OCI-LY3 (cell line): ENCODE results near the gene TULP1.

Experiments used
- H2AFZ ChIP-seq: fragments of 200-600, 300-600 bp; shearing (Covaris generic); 2 replicates; pipeline ENCODE4 v1.6.0; 2014; ENCODE audit warnings: antibody characterized with exemption, low read depth, low read length
- H3K27ac ChIP-seq: fragments of 200-600, 300-600 bp; sonication (generic); 2 replicates; pipeline ENCODE4 v1.5.1; 2014; ENCODE audit warnings: mild to moderate bottlenecking, low read length, moderate library complexity, mixed read lengths
- H3K27me3 ChIP-seq: fragments of 200-600, 300-600 bp; sonication (generic); 2 replicates; pipeline ENCODE4 v1.6.1; 2014; ENCODE audit warnings: low read depth, low read length, mixed read lengths
- H3K36me3 ChIP-seq: fragments of 200-600, 300-600 bp; sonication (generic); replicated peaks from 2 replicates; pipeline ENCODE3; 2014; ENCODE audit warnings: low read depth, low read length, mixed read lengths
- H3K4me1 ChIP-seq: fragments of 300-600, 200-600 bp; sonication (generic); 2 replicates; pipeline ENCODE4 v1.6.1; 2014; ENCODE audit warnings: low read length, mixed read lengths
- H3K4me2 ChIP-seq: fragments of 200-600, 300-600 bp; sonication (generic); 2 replicates; pipeline ENCODE4 v1.6.1; 2014; ENCODE audit warnings: low read length, mixed read lengths
- H3K4me3 ChIP-seq: fragments of 300-600, 200-600 bp; sonication (generic); 2 replicates; pipeline ENCODE4 v1.5.1; 2014; ENCODE audit warnings: antibody characterized with exemption, mild to moderate bottlenecking, low read length, moderate library complexity
- H3K79me2 ChIP-seq: fragments of 300-600, 200-600 bp; shearing (Covaris generic); 2 replicates; pipeline ENCODE4 v1.6.1; 2014; ENCODE audit warnings: mild to moderate bottlenecking, low read length, mixed read lengths
- H3K9ac ChIP-seq: fragments of 300-600, 200-600 bp; shearing (Covaris generic); 2 replicates; pipeline ENCODE4 v1.6.0; 2014; ENCODE audit warnings: mild to moderate bottlenecking, low read length, moderate library complexity
- H3K9me3 ChIP-seq: fragments of 200-600, 300-600 bp; shearing (Covaris generic); 2 replicates; pipeline ENCODE4 v1.6.1; 2014; ENCODE audit warnings: low read length, mixed read lengths; ENCODE audit not compliant: insufficient read depth
- H4K20me1 ChIP-seq: fragments of 200-600, 300-600 bp; sonication (generic); 2 replicates; pipeline ENCODE4 v1.6.1; 2016; ENCODE audit warnings: low read length, mixed read lengths; ENCODE audit not compliant: insufficient read depth
- CTCF ChIP-seq: fragments of 200-600, 300-600 bp; sonication (generic); IDR thresholded peaks from 2 replicates; pipeline ENCODE4 v1.5.1; 2014; ENCODE audit warnings: antibody characterized with exemption, low read length, low read depth
- EZH2phosphoT487 ChIP-seq: fragments of 200-600 bp; shearing (Covaris generic); IDR thresholded peaks from 2 replicates; pipeline ENCODE4 v1.6.1; 2018; ENCODE audit warnings: antibody characterized with exemption, mixed run types, low read depth

Gene TULP1

GRCh38 chr6:35491558-35492257, 21.0 kb downstream of the TULP1 start:
- Histone ChIP-seq H3K4me2 (no peak overlapping the region), H4K20me1 (no peaks in the 10 kb centered on the region), H2AFZ (no peak overlapping the region), H3K4me3 (no peak overlapping the region), H3K4me1 (peaks cover 19% of the 10 kb centered on the region), H3K79me2 (no peaks in the 10 kb centered on the region), H3K9me3 (no peaks in the 10 kb centered on the region), H3K27ac (no peak overlapping the region), H3K36me3 (no peaks in the 10 kb centered on the region), H3K27me3 (peaks cover 17% of the 10 kb centered on the region; the same call in 1 of the 2 replicates), H3K9ac (no peak overlapping the region)
- no peak for TF ChIP-seq EZH2phosphoT487
- no peak for TF ChIP-seq CTCF

DNA sequence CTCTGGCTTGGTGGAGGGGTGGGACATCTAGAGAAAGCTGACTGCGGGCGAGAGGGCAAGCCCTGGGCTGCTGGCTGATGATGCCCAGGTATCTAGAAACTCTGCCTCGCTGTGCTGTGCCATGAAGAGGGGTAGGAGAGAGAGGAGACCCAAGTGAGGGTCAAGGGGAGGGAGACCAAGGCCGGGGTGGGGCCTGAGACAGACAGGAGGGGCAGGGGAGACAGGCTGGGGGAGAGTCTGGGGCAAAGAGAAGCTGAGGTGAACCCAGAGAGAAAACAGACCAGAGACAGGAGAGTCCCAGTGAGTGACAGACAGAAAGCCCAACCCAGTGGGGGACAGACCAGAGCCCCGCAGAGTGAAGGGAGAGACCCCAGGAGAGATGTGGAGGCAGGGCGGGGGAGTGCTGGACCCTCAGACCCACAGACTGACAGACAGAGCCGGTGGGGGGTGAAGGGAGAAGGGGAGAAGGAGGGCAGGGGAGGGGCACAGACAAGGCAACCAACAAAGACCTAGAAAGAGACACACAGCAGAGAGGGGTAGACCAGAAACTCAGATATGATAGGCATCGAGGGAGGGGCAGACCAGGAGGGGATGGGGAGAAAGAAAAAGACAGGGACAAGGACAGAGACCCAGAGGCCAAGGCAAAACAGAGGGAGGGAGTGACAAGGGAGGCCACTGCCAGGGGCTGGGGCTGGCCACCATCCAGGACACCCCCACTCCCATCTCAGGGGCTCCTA, 21.7 kb downstream of the TULP1 start:
- Histone ChIP-seq H4K20me1 (no peaks in the 10 kb centered on the region), H3K9me3 (no peaks in the 10 kb centered on the region), H3K36me3 (no peaks in the 10 kb centered on the region), H3K9ac (no peak overlapping the region), H3K4me3 (peak overlapping the region; percentile 61), H3K27me3 (peaks cover 17% of the 10 kb centered on the region; the same call in 1 of the 2 replicates), H2AFZ (no peak overlapping the region), H3K4me1 (peaks cover 19% of the 10 kb centered on the region), H3K79me2 (no peaks in the 10 kb centered on the region), H3K4me2 (peak overlapping the region; percentile 77), H3K27ac (no peak overlapping the region)
- TF ChIP-seq CTCF, result no peak
- TF ChIP-seq EZH2phosphoT487, result no peak

DNA sequence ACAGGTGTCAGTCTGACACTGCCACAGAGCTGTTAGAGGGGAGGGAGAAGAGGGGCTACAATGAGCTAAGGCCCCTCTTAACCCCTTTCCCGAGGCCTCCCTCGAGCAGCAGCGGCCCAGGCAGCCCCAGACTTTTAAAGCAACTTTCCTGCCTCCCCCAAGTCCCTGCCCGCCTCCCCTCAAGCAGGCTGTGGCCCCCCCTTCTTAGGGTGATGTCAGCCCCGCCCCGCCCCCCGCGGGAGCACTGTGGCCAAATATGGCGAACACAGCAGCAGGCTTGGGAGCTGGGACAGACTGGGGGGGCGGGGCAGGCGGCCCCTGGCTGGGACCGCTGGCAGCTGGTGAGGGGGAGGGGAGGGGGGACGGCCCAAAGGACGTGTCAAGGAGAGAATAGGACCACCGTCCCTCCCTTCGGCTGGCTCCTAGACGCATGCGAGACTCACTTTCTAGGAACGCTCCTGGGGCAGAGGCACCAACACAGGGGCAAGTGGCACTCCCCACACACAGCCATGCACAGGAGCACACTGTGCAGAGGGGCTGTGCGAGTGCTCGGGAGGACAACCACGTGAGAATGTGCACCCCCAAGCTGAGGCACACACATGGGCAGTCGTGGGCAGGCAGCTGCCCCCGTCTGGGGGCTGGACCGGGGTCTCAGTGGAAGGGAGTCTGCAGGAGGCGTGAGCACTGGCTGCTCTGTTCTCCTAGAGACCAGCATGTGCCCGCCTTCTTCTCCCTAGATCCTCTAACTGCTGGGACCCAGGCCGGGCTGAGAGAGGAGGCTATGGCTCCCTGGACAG, 22.5 kb downstream of the TULP1 start:
- TF ChIP-seq CTCF (no peak), EZH2phosphoT487 (no peak)
- no peaks in the 10 kb centered on the region for H4K20me1 ChIP-seq
- no peaks in the 10 kb centered on the region for H3K36me3 ChIP-seq
- H3K9me3 ChIP-seq, result no peaks in the 10 kb centered on the region
- H3K27me3 ChIP-seq, result peaks cover 17% of the 10 kb centered on the region; the same call in 1 of the 2 replicates
- H3K4me1 ChIP-seq, result peaks cover 19% of the 10 kb centered on the region
- 0 out of 2 replicates have a peak overlapping the region, but pooled peaks have one; percentile 21 for H2AFZ ChIP-seq
- no peaks in the 10 kb centered on the region for H3K79me2 ChIP-seq
- peak overlapping the region; percentile 35 for H3K9ac ChIP-seq
- peak overlapping the region; percentile 61 for H3K4me3 ChIP-seq
- peak overlapping the region; percentile 77 for H3K4me2 ChIP-seq
- no peak overlapping the region for H3K27ac ChIP-seq
